GM19455 (cell line): ENCODE measurements around the gene ORC6.
A peak's percentile ranks its signal among the peaks of the same experiment; 100 is the strongest.
"Not testable (repeated sequence)": the region's sequence is repeated elsewhere in the genome, so short reads cannot be mapped to it uniquely, and the experiment has no call there.

ENCODE experiments used
- ATAC-seq: cut with Tn5 transposase; IDR thresholded peaks from one replicate; pipeline ENCODE4 v1.9.1; 2021; ENCODE audit not compliant: unreplicated experiment

ORC6 gene, protein sequence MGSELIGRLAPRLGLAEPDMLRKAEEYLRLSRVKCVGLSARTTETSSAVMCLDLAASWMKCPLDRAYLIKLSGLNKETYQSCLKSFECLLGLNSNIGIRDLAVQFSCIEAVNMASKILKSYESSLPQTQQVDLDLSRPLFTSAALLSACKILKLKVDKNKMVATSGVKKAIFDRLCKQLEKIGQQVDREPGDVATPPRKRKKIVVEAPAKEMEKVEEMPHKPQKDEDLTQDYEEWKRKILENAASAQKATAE

GRCh38 chr16:46689365-46690280 is at the start of gene ORC6:
Gene ORC6, plus strand, starts transcription at chr16:46689659. Its CDS starts 47 bp downstream, at chr16:46689706.
- ATAC-seq = peak; percentile 71

- no peak for ATAC-seq
Measured at GRCh38 chr16:46648656-46649055, 40.8 kb upstream of the ORC6 start.

DNA sequence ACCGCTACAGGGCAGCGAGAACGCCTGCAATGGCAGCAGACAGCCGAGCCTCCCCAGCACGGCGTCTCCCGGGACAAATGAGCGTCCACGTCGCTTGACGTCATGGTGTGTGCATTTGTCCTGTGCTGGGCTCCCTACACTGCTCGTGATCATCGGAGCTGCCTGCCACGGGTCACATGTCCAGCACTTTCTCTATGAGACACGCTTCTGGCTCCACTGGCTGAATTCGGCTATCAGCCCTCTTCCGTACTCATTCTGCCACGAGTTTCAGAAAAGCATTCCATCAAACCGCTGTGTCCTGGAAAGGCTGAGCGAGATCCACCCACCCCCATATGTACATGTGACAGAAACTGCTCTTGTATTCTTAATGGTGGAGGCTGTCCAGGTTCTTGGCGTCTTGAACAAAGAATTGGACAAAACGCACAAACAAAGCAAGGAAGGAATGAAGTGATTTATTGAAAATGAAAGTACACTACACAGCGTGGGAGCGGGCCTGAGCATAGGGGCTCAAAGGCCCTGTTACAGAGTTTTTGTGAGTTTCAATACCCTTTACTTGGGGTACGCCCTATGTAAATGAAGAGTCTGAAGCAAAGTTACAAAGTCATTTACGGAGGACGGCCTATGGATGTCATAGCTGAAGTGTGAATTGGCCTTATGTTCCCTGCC is 39.7 kb upstream of the ORC6 start:
- ATAC-seq = no peak

DNA sequence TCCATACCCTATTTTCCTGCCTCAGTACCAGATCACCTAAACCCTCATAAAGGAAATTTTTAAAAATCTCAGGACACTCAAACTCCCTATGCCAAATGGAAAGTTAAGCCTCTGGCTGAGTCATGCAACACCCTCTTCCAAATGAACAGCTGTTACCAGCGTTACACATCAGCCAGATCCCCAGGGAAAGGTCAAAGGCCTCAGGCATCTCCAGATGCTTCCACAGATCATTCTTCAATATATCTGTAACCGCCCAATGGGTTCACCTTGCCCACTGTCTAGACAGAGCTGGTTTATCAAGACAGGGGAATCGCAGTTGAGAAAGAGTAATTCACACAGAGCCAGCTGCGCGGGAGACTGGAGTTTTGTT is 39.2 kb upstream of the ORC6 start:
- ATAC-seq = no peak

DNA sequence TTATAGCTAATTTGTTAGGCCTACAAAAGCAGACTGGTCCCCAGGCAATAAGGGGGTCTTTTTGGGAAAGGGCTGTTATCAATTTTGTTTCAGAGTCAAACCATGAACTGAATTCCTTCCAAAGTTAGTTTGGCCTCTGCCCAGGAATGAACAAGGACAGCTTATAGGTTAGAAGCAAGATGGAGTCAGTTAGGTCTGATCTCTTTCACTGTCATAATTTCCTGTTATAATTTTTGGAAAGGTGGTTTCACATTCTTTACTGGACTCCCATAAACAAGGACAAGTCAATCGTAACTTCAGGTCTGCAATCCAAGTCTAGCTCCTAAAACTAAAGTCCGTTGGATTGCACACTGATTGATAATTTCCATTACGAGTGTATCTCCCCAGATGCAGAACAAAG is 38.2 kb upstream of the ORC6 start:
- no peak for ATAC-seq

DNA sequence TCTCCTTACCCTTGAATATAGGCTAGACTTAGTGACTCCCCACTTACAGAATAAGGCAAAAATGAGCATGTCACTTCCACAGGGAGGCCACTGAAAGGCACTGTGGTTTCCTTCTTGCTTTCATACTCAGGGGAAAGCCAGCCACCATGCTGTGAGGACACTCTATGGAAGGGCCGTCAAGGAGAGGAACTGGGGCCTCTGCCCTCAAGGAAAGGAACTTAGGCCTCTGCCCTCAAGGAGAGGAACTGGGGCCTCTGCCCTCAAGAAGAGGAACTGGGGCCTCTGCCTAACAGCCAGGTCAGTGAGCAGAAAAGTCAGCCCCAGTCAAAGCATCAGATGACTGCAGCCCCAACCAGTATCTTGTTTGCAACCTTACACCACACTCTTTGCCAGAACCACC is 30.5 kb upstream of the ORC6 start:
- peak; percentile 92 for ATAC-seq

DNA sequence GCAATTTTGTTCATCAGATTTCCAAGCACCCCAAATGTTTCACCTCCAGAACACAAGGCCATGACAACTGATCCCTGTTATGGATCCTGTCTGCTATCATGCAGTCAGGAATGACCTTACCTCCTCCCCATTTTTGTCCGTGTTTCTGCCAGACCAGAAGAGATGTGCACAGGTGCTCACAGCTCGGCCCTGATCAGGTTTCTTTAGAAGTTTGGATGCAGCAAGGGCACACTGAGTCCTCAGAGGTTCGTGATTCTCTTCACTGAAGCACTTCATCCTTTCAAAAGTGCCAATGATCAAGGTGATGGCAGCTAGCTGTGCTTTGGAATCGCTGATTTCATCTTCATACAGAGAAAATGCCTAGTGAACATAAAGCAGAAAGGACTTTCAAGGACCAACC is 27.3 kb upstream of the ORC6 start:
- no peak for ATAC-seq

- no peak for ATAC-seq
Measured at GRCh38 chr16:46673320-46674013, 16.0 kb upstream of the ORC6 start.

GRCh38 chr16:46677943-46678342 is 11.5 kb upstream of the ORC6 start:
- ATAC-seq = not testable (repeated sequence)

- not testable (repeated sequence) for ATAC-seq
Measured at GRCh38 chr16:46681867-46682266, 7.6 kb upstream of the ORC6 start.

- ATAC-seq = no peak
Measured at GRCh38 chr16:46686815-46687473, 2.5 kb upstream of the ORC6 start.

GRCh38 chr16:46687486-46687885 is 2.0 kb upstream of the ORC6 start:
- no peak for ATAC-seq

- no peak for ATAC-seq
Measured at GRCh38 chr16:46688101-46688653, 1.3 kb upstream of the ORC6 start.

GRCh38 chr16:46688654-46689364 is 650 bp upstream of the ORC6 start, which contains the start of gene VPS35:
Gene VPS35, minus strand, starts transcription at chr16:46689178. Its CDS starts 45 bp downstream, at chr16:46689133.
- peak; percentile 82 for ATAC-seq

GRCh38 chr16:46690281-46691178 is 1.1 kb downstream of the ORC6 start:
- no peak for ATAC-seq

DNA sequence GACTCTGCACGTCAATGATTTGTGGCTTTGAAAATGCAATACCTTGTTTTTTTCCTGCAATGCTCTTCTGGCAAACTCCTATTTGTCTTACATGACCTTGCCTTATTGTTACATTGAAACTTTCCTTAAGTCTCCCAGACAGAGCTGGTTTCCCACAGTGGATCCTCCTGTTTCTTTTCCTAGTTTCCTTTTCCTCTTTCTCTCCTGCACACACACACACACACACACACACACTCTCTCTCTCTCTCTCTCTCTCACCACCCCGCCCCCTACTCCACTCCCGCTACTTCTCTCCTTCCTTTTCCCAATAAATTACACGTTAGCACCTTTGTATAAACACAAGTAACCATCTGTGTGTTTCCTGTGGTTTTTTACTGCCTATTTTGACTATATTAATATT is 2.3 kb downstream of the ORC6 start:
- ATAC-seq = no peak

DNA sequence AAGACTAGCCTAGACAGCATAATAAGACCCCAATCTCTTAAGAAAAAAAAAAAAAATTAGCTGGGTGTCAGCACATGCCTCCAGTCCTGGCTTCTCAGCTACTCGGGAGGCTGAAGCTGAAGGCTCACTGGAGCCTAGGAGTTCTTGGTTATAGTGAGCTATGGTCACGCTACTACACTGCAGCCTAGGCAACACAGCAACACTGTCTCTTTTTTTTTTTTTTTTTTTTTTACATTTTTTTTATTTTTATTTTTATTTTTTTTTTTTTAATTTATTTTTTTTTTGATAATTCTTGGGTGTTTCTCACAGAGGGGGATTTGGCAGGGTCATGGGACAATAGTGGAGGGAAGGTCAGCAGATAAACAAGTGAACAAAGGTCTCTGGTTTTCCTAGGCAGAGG is 4.1 kb downstream of the ORC6 start:
- no peak for ATAC-seq

DNA sequence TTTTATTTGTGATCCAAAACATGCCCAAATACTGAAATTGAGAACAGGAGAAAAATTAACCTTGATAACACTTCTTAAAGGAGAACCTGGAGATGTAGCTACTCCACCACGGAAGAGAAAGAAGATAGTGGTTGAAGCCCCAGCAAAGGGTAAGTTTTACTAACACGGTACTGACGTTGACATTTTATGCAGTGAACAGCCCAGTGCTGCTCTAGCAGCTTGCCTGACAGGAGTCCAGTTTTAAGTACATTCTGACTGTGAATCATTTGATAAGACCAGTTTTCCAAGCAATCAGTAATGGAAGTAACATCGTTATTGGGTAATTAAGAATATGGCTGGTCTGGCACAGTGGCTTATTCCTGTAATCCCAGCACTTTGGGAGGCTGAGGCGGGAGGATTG is 6.5 kb downstream of the ORC6 start:
- no peak for ATAC-seq

- ATAC-seq = no peak
Measured at GRCh38 chr16:46696957-46697356, 7.5 kb downstream of the ORC6 start.
